Stimulated activated CD8-positive, alpha-beta memory T cell treated with anti-CD3 and anti-CD28 coated beads, Interleukin-4, amount 100 ng/mL, for 4 hours (primary cell): ENCODE measurements around the gene DGKI.

Experiments
- DNase-seq, 2 donors: peaks; one replicate each; pipeline ENCODE4 v3.0.0-alpha.2; 2020; ENCODE audit warnings: low read depth in 2 of 2, low spot score in 1 of 2

DGKI gene

GRCh38 chr7:137381045-137381444 is 465.7 kb downstream of the DGKI start:
- DNase-seq, result no peak

GRCh38 chr7:137373507-137373906 is 473.3 kb downstream of the DGKI start:
- no peak for DNase-seq

- DNase-seq, result no peak
These were observed 475.2 kb downstream of the DGKI start for GRCh38 chr7:137371616-137372015.

GRCh38 chr7:137366995-137367394 is 479.8 kb downstream of the DGKI start:
- DNase-seq, result no peak

- no peak for DNase-seq
These were observed 483.1 kb downstream of the DGKI start for GRCh38 chr7:137363683-137364082.

GRCh38 chr7:137360087-137360679 is 486.6 kb downstream of the DGKI start:
- DNase-seq, result no peak

- DNase-seq, result no peak
These were observed 491.8 kb downstream of the DGKI start for GRCh38 chr7:137354961-137355360.

GRCh38 chr7:137354396-137354795 is 492.4 kb downstream of the DGKI start:
- DNase-seq, result no peak

GRCh38 chr7:137351941-137352340 is 494.8 kb downstream of the DGKI start:
- no peak for DNase-seq

GRCh38 chr7:137345799-137346449 is 500.9 kb downstream of the DGKI start:
- DNase-seq, result no peak

GRCh38 chr7:137343281-137343841 is 503.4 kb downstream of the DGKI start, which contains the start of gene PTN:
PTN (minus strand) TSS chr7:137343733; CDS start chr7:137254973, 88,760 bp downstream.
- DNase-seq, result no peak

GRCh38 chr7:137342828-137343261 is 503.9 kb downstream of the DGKI start:
- DNase-seq, result no peak

GRCh38 chr7:137342265-137342664 is 504.5 kb downstream of the DGKI start:
- DNase-seq, result no peak

- DNase-seq, result no peak
These were observed 508.9 kb downstream of the DGKI start for GRCh38 chr7:137337902-137338301.

GRCh38 chr7:137335814-137336213 is 511.0 kb downstream of the DGKI start:
- no peak for DNase-seq

GRCh38 chr7:137331378-137331777 is 515.4 kb downstream of the DGKI start:
- no peak for DNase-seq
